ENCODE data around the gene RILPL1.

- TF ChIP-seq CTCF (optimal IDR thresholded peaks at IDR 0.05 in 1 of 3, IDR thresholded peaks at IDR 0.05 in 1 of 3, conservative IDR thresholded peaks at IDR 0.05 in 1 of 3; ENCODE audit: extremely low read depth in 1 of 3, insufficient read depth in 2 of 3, low read length in 3 of 3): no peak
- no peak for TF ChIP-seq EZH2 (IDR thresholded peaks at IDR 0.05; ENCODE audit: low read length)
Observed at GRCh38 chr12:123499332-123499731, 34.2 kb downstream of the RILPL1 start.
